Mesothelial cell of epicardium (in vitro differentiated cells): Measurements from ENCODE around the gene CSNK1E. TPM values are rescaled to one million over a fixed set of nuclear protein-coding genes. Genes with fewer than 3 reads are reported as not detected.

Source experiments
- DNase-seq, 2 experiments: peaks; one replicate each; pipeline ENCODE4 v3.0.0; 2021; ENCODE audit warnings: low spot score in 2 of 2; ENCODE audit not compliant: unreplicated experiment in 2 of 2
- H3K27ac Mint-ChIP-seq: 2 replicates; pipeline ENCODE4 v1.8.0; 2021; ENCODE audit warnings: mixed read lengths
- H3K27me3 Mint-ChIP-seq: 2 replicates; pipeline ENCODE4 v1.8.0; 2021; ENCODE audit warnings: low read depth, mixed read lengths
- H3K36me3 Mint-ChIP-seq: 2 replicates; pipeline ENCODE4 v1.8.0; 2021; ENCODE audit warnings: mixed read lengths
- H3K4me1 Mint-ChIP-seq: 2 replicates; pipeline ENCODE4 v1.8.0; 2021; ENCODE audit warnings: mixed read lengths
- H3K4me3 Mint-ChIP-seq: 2 replicates; pipeline ENCODE4 v1.8.0; 2021; ENCODE audit warnings: mild to moderate bottlenecking, moderate library complexity, mixed read lengths
- H3K9me3 Mint-ChIP-seq: 2 replicates; pipeline ENCODE4 v1.8.0; 2021; ENCODE audit warnings: mixed read lengths
- total RNA-seq: library from RNA; stranded (reverse); gene quantifications from 3 replicates; pipeline ENCODE4 v1.2.1, GENCODE V29; 2021
- TF ChIP-seq, protein P1 (sequence below): fragments of 200-600 bp; sonication (generic); IDR thresholded peaks from one replicate; pipeline ENCODE4 v1.5.0; 2021; ENCODE audit warnings: antibody characterized with exemption; ENCODE audit not compliant: unreplicated experiment

Gene CSNK1E
- total RNA-seq, 1 donor from 2014 or later: 264 TPM

DNA sequence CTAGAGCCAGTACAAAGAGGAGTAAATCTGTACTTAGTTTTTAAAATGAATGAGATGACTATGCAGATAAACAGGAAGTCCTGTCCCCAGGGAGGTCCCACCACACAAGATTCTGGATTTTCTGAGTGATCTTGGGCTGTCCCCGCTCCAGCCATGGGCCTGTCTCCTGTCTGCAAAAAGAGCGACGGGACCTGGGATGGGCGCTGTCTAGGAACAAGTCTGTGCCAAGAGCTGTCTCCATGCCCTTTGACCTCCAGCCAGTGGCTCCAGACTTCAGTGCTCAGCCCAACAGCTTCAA, 6.0 kb downstream of the CSNK1E start:
- peaks cover 47% of the 10 kb centered on the region for H3K4me1 Mint-ChIP-seq
- TF ChIP-seq, protein P1, sequence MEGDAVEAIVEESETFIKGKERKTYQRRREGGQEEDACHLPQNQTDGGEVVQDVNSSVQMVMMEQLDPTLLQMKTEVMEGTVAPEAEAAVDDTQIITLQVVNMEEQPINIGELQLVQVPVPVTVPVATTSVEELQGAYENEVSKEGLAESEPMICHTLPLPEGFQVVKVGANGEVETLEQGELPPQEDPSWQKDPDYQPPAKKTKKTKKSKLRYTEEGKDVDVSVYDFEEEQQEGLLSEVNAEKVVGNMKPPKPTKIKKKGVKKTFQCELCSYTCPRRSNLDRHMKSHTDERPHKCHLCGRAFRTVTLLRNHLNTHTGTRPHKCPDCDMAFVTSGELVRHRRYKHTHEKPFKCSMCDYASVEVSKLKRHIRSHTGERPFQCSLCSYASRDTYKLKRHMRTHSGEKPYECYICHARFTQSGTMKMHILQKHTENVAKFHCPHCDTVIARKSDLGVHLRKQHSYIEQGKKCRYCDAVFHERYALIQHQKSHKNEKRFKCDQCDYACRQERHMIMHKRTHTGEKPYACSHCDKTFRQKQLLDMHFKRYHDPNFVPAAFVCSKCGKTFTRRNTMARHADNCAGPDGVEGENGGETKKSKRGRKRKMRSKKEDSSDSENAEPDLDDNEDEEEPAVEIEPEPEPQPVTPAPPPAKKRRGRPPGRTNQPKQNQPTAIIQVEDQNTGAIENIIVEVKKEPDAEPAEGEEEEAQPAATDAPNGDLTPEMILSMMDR: no peak

DNA sequence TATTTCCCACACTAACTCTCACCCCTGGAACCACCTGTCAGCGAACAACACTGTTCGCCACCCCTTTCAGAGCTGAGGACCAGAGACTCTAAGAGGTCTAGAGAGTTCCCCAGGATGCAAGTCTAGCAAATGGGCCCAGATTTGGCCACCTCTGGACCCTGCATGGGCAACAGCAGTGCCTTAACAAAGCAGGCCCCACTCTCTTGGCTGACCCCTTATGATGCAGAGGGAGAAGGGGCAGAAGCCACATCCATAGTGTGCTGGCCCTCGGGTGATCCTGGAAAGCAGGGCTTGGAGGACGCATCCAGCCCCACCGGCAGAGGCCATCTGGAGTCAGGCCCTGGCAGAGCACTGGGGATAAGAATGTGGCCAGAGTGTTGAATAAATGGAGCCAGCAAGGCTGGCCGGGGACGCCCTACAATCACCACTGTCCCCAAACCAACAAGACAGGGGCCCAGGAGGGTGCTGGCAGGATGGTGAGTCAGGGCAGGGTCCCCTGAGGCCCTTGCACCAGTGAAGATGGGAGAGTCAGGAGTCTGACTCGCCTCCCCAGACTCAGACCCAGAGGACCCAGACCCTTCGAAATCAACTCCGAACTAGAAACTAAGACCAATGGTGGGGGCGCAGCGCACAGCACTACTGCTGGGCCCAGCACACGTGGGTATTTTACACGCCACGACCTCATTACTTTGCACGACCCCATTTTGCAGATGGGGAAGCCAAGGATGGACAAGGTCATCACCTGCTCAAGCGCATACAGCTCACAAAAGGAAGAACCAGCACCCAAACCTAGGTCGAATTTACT, 6.5 kb downstream of the CSNK1E start:
- Mint-ChIP-seq H3K4me1 (peaks cover 51% of the 10 kb centered on the region), H3K27me3 (no peaks in the 10 kb centered on the region), H3K27ac (peak overlapping the region; percentile 39), H3K9me3 (no peaks in the 10 kb centered on the region), H3K36me3 (peaks cover 10% of the 10 kb centered on the region), H3K4me3 (no peak overlapping the region)
- TF ChIP-seq, protein P1: no peak
- DNase-seq: no peak

More for the DNA sequence above, 6.0 kb downstream of the CSNK1E start:
- H3K9me3 Mint-ChIP-seq: no peaks in the 10 kb centered on the region
- H3K36me3 Mint-ChIP-seq: peaks cover 10% of the 10 kb centered on the region
- H3K27me3 Mint-ChIP-seq: no peaks in the 10 kb centered on the region
- DNase-seq: no peak
- H3K4me3 Mint-ChIP-seq: no peak overlapping the region
- peak overlapping the region; percentile 34 for H3K27ac Mint-ChIP-seq

DNA sequence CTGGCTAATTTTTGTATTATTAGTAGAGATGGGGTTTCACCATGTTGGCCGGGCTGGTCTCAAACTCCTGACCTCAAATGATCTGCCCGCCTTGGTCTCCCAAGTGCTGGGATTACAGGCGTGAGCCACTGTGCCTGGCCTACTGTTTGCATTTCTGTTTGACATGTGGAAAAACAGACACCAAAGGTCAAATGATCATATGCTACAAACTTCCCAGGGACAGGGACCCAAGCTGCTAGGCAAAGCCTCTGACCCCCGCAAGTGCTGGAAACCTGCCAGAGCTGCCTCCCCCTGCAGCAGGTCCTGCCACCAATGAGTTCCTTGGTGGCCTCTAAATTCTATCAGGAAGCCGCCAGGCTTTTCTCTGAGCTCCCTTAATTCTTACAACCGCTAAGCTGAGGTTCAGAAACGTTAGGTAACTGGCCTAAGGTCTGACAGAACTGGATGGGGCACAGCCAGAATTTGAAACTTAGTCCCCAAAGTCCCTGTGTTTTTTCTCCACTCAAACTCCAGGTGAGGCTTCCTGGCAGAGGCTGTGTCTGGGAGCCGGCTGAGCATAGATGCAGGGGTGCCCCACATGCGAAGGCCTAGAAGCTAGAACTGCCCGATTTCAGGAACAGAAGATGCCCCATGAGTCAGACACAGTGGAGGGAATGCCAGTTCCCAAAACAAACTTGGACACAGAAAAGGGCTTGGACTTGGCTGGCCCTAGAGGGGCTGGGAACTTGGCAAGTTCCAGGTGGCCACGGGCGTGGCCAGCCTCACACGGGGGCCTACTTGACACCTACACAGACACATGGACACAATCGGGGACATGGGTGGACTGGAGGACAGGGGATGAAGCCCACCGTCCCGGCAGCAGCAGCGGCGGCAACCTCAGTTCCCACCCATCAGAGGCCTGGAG, 7.4 kb downstream of the CSNK1E start:
- peaks cover 12% of the 10 kb centered on the region for H3K36me3 Mint-ChIP-seq
- TF ChIP-seq, protein P1: no peak
- H3K4me1 Mint-ChIP-seq: peaks cover 50% of the 10 kb centered on the region
- no peak for DNase-seq
- H3K27ac Mint-ChIP-seq: no peak overlapping the region
- H3K9me3 Mint-ChIP-seq: no peaks in the 10 kb centered on the region
- no peaks in the 10 kb centered on the region for H3K27me3 Mint-ChIP-seq
- H3K4me3 Mint-ChIP-seq: no peak overlapping the region

DNA sequence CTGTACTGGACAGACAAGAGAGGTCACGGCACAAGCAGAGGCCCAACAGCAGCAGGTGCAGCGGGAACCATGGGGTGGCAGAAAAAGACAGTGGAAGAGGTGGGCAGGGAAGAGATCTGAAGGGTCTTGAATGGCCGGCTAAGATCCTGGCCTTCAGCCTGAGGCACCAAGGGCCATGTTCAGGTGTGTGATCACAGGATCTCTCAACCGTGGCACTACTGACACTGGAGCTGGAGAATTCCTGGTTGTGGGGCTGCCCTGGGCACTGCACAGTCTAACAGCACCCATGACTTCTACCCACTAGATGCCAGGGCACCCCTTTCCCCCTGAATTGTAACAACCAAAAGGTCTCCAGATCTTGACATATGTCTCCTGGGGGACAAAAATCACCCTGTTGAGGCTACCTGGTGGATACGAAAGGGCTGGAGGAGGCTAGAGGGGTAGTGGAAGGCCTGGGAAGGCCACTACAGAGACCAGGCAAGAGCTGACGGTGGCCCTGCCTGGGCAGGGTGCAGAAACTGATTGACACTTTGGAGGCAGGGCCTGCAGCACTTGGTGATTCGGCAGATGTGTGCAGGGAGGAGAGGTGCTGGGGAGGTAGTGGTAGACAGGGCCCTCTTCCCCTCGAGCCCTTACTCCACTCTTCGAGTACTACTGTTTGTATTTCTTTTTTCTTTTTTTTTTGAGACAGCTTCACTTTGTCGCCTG, 8.3 kb downstream of the CSNK1E start:
- no peak overlapping the region for H3K4me3 Mint-ChIP-seq
- no peaks in the 10 kb centered on the region for H3K9me3 Mint-ChIP-seq
- H3K27ac Mint-ChIP-seq: peak overlapping the region; percentile 4
- H3K27me3 Mint-ChIP-seq: no peaks in the 10 kb centered on the region
- H3K36me3 Mint-ChIP-seq: peaks cover 14% of the 10 kb centered on the region
- peaks cover 41% of the 10 kb centered on the region for H3K4me1 Mint-ChIP-seq
- TF ChIP-seq, protein P1: no peak
- no peak for DNase-seq
